ENCODE data around the gene PTPRD. TPM values are rescaled to one million over a fixed set of nuclear protein-coding genes. Genes with fewer than 3 reads are reported as not detected.

PTPRD gene
- polyA plus RNA-seq, 3 donors: 106 to 122 (median 110) TPM

- DNase-seq: no peak
These were observed 408.5 kb downstream of the PTPRD start for GRCh38 chr9:10204276-10204675.

GRCh38 chr9:10173561-10173960 is 439.2 kb downstream of the PTPRD start:
- DNase-seq: no peak

DNA sequence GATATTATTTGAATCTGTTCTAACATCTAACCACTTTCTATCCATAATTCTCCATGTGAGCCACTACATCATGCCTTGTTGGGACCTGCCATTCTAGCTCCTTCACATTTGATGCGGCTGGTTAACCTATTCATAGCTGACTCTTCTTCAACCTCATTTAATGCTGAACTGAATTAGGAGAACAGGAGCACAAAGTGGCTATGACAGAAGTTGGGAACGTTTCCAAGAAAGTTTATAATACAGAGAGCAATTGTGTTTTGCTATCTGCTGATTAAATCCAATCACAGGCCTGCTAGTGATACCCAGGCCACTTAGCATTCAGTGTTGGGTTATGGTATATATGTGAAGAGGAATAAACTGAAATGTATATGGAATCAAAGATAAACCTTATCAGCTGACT is 440.3 kb downstream of the PTPRD start:
- no peak for DNase-seq

- no peak for DNase-seq
These were observed 444.6 kb downstream of the PTPRD start for GRCh38 chr9:10168241-10168640.

DNA sequence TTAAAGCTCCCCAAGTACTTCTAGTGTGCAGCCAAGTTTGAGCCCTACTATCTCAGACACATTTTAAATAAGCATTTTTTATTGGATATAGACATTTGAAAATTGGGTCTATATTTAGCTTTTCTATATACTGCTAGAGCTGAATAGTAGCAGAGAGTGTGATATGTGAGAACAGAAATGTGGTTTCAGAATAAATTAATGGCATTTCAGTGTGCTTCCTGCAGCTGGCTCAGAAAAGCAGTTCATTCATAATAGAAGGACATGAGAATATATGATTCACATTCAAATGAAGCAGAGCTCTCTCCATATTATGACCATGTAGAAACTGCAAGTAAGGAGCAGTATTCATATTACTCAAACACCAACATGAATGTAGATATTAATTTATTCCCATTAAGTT is 464.0 kb downstream of the PTPRD start:
- no peak for DNase-seq

DNA sequence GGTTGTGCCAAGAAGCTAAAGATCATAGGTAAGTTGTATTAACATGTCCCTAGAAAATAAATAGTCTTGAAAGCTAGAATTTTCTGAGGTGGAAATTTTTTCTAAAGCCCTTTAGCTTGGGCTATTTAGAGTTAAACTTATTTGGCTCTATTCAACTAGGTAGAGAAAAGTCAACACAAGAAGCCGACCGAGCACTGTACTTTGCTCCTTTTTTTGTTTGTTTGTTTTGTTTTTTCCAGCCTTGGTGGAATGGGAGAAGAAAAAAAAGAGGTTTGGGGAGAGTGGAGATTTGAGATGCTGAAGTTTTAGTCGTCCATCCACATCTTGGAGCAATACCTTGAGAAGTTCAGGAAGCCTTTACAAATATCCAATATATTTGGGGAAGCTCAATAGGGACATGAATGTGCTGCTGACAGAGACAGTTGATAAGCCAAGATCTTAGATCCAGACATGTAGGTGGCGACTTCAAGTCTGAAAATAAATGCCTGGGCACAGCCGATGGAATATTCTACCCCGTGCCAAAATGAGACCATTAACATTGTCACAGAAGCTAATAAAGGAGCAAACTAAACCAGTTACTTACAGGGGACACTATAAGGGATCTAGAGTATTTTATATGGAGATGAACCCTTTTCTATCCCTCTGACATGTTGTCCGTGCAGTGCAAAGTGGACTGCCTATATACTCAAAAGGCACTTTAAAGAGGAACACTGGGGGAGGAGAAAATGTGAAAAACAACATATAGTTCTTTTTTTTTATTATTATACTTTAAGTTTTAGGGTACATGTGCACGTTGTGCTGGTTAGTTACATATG is 466.1 kb downstream of the PTPRD start:
- DNase-seq: no peak

DNA sequence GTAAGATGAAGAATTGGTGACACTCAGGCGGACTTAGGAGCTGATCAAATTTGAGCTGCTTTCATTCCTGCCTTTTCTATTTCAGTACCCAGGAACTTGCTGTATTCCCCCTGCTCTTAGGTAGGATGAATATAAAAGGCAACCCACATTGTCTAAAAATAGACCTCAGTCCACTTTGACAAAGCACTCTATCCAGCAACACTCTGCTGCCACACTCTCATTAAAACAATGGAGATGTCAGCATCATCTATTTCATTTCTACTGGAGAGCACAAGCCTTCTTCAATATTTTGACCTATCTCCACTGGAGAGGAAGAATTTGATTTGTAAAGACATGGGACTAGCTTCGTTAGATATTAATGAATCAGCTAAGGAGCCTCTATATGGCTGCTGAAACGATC is 468.4 kb downstream of the PTPRD start:
- no peak for DNase-seq

DNA sequence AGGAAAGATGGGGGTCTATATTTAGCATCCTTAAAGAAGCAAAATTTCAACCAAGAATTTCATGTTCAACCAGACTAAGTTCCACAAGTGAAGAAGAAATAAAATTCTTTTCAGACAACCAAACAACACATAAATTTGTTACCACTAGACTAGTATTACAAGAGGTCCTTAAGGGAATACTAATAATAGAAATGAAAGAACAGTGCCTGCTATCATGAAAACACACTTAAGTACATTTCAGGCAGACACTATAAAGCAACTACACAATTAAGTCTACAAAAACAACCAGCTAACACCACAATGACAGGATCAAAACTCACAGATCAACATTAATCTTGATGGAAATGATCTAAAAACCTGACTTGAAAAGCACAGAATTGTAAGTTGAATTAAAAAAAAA is 477.2 kb downstream of the PTPRD start:
- no peak for DNase-seq

- DNase-seq: no peak
These were observed 478.5 kb downstream of the PTPRD start for GRCh38 chr9:10134266-10134665.

- DNase-seq: no peak
These were observed 482.6 kb downstream of the PTPRD start for GRCh38 chr9:10130061-10130675.

DNA sequence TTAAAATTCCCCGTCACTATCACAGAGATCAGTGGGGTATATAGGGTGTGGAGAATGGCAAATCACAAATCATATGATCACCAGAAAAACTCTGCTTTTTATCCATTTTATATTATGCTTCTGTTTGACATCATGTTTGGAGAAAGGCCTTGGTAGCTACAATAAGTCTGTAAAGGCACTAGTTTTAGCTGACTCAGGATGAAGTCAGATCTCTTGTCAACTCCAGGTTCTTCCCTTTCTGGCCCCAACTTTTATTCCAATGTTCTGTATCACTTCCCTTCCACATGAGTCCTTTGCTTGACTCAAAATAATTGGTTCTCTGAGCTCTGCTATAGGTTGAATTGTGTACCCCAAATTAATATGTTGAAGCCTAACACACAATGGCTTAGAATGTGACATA is 484.9 kb downstream of the PTPRD start:
- no peak for DNase-seq

DNA sequence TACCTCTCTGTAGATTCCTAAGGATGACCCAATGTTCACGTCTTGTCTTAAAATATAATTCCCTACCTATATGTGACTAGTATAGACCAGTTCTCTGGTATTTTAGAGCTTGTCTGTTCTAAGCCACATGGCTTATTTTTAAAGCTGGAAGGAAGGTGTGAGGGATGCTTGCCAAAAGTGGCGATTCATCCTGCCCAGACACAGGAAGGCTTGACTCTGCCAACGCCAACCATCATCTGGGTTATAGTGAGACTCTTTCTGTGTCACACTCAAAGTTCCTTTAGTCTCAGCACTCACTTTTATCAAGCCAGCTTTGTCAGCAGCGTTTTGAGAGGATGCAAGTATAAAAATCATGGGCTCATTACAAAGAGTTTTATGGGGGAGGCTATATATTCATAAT is 500.0 kb downstream of the PTPRD start:
- DNase-seq: no peak

- DNase-seq: no peak
These were observed 500.7 kb downstream of the PTPRD start for GRCh38 chr9:10112070-10112469.

- DNase-seq: no peak
These were observed 504.0 kb downstream of the PTPRD start for GRCh38 chr9:10108815-10109214.

GRCh38 chr9:10104774-10105173 is 508.0 kb downstream of the PTPRD start:
- DNase-seq: no peak

GRCh38 chr9:10095208-10095607 is 517.6 kb downstream of the PTPRD start:
- no peak for DNase-seq

GRCh38 chr9:10094563-10094962 is 518.2 kb downstream of the PTPRD start:
- no peak for DNase-seq

DNA sequence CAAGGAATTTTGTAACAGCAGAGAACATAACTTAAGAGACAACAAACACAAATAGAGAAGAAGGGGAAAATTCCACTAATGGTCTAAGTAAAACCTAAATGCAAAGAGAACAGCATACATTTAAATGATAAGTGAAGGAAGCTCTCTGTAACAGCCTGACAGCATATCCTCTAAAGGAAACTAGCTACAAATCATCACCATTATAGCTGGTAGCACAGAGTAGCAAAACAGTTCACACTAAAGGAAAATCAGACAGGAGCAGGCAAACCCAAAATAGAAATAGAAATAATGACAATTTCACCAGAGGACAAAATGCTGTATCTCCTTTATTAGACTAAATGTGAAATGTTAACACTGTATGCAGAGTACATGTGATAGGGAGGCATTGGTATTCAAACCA is 532.8 kb downstream of the PTPRD start:
- no peak for DNase-seq

- DNase-seq: no peak
These were observed 533.4 kb downstream of the PTPRD start for GRCh38 chr9:10079284-10079964.

DNA sequence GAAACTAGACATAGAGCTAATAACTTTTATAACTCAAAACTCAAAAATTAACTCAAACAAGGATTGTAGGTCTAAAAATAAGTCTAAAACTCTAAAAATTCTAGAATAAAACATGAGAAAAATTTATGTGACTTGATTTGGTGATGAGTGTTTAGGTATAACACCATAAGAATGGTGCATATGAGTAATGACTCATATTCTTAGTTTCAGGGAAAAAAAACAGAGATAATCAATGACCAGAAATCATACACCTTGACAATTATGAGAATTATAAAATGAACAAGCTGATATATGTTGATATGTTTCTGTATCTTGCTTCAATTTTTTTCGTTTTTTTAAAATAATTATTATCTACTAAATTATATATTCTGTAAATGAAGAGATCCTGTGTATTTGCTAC is 541.2 kb downstream of the PTPRD start:
- no peak for DNase-seq

- DNase-seq: no peak
These were observed 550.0 kb downstream of the PTPRD start for GRCh38 chr9:10062629-10063395.

GRCh38 chr9:10059044-10059443 is 553.8 kb downstream of the PTPRD start:
- DNase-seq: no peak

Measured in renal pelvis (tissue), 4 donors.